Right lobe of liver (tissue), 6 donors: ENCODE results near the gene SREBF2. TPM values are rescaled to one million over a fixed set of nuclear protein-coding genes. Genes with fewer than 3 reads are reported as not detected.
"Not testable (repeated sequence)": the region's sequence is repeated elsewhere in the genome, so short reads cannot be mapped to it uniquely, and the experiment has no call there.

Experiments
- ATAC-seq, 4 donors: fragments of 200-7000 bp; cut with Tn5 transposase; one replicate each; pipeline ENCODE4 v1.9.1; 2020; ENCODE audit warnings: mild to moderate bottlenecking in 4 of 4, moderate library complexity in 4 of 4
- DNase-seq, 3 donors: peaks; one replicate each; pipeline ENCODE4 v3.0.0-alpha.2; 2020
- H3K27ac ChIP-seq, 3 donors: fragments of 200-600 bp; one replicate each; pipeline ENCODE4 v1.8.0; 2022
- H3K27me3 ChIP-seq, 2 donors: fragments of 200-600 bp; one replicate each; pipeline ENCODE4 v1.8.0; 2022
- H3K36me3 ChIP-seq, 4 donors: fragments of 200-600 bp; sonication (generic) in 1 of 4; one replicate each; pipeline versions ENCODE4 v1.5.1 to v1.8.0; 2017 to 2022; ENCODE audit warnings: control low read depth in 1 of 4
- H3K4me1 ChIP-seq, 4 donors: fragments of 200-600 bp; sonication (generic) in 1 of 4; one replicate each; pipeline versions ENCODE4 v1.5.1 to v1.8.0; 2017 to 2022; ENCODE audit warnings: control low read depth in 1 of 4
- H3K4me3 ChIP-seq, 3 donors: fragments of 200-600 bp; one replicate each; pipeline ENCODE4 v1.8.0; 2022
- H3K9me3 ChIP-seq, 4 donors: fragments of 200-600 bp; sonication (generic) in 1 of 4; one replicate each; pipeline versions ENCODE4 v1.5.1 to v1.8.0; 2017 to 2022; ENCODE audit warnings: control low read depth in 1 of 4
- CTCF ChIP-seq, 4 donors: fragments of 200-600 bp in 3 of 4; fragments of 450-650 bp in 1 of 4; IDR thresholded peaks; one replicate each; pipeline versions ENCODE4 v1.5.1 to v1.8.0; 2016 to 2022; ENCODE audit warnings: antibody characterized with exemption in 4 of 4, mild to moderate bottlenecking in 2 of 4
- POLR2A ChIP-seq: fragments of 450-650 bp; IDR thresholded peaks from one replicate; pipeline ENCODE4 v1.6.1; 2017; ENCODE audit warnings: antibody characterized with exemption, mild to moderate bottlenecking
- WGBS: methylation state at CpG from one replicate; pipeline ENCODE4 v1.1.6; 2018; ENCODE audit warnings: low coverage, low lambda C conversion rate; ENCODE audit not compliant: insufficient coverage; ENCODE audit errors: missing lambda C conversion rate; 5-methylcytosine and 5-hydroxymethylcytosine counted together
- intact Hi-C, 2 donors: fragments of 100-400 bp; cut with DNase I; formaldehyde crosslinking; loops; one replicate each; pipeline versions ENCODE4 v1.11.2 to v1.14.1; 2022
- total RNA-seq, 6 experiments: library from RNA; depleted of rRNA in 2 of 6; stranded (reverse); fragments of >200 nt in 2 of 6; fragmentation: NEBNext Ultra II Directional in 3 of 6; extraction: Animal tissue kit (Norgen Biotek cat#: 25700) in 3 of 6; gene quantifications; one replicate each; pipeline versions ENCODE4 v1.1.0 to v1.2.4, GENCODE V29; 2016 to 2023
- donor health status: DM: no; HTN: yes; CAD: no.
- donor health status: DM: no; HTN: no; CAD: no.
- donor health status: DM: no; HTN: no; CAD: no.
- donor health status: DM: no; HTN: yes; CAD: no.
- donor health status: DM: no; HTN: yes; CAD: no.

The SREBF2 gene
- total RNA-seq, 6 experiments from 2014 or later = 26.7 to 63.4 (median 37.2) TPM

GRCh38 chr22:41946629-41947423 lies 113.9 kb downstream of the SREBF2 start, which contains the start of gene CENPM:
CENPM (minus strand) TSS chr22:41947152; CDS start chr22:41947076, 76 bp downstream.
- Histone ChIP-seq H3K27me3 (no peaks in the 10 kb centered on the region), H3K9me3 (no peaks in the 10 kb centered on the region), H3K4me3 (peak within 1 kb of the TSS; percentile 55 to 79 (median 76)), H3K27ac (no peak within 1 kb of the TSS), H3K4me1 (peaks cover 0 to 9% (median 0%) of the 10 kb centered on the region in 4 donors), H3K36me3 (no peaks in the 10 kb centered on the region)
- DNase-seq = peak; percentile 89 to 92 (median 90)
- peak; percentile 97 to 98 (median 97) for ATAC-seq
- TF ChIP-seq CTCF (IDR thresholded peaks at IDR 0.05) (no peak), POLR2A (no peak)
- WGBS = 2% methylated on average over 30 of the region's 56 CpGs
- intact Hi-C loops = loop anchor here in 1 of 2 donors (10.0 kb wide), 1 partner anchor 202 kb away; no protein-coding TSS in a partner anchor

- peaks cover 0 to 9% (median 0%) of the 10 kb centered on the region in 4 donors for H3K4me1 ChIP-seq
- no peaks in the 10 kb centered on the region for H3K36me3 ChIP-seq
- H3K27me3 ChIP-seq = no peaks in the 10 kb centered on the region
- H3K27ac ChIP-seq = no peak overlapping the region
- intact Hi-C loops = loop anchor here in 1 of 2 donors (10.0 kb wide), 1 partner anchor 203 kb away; no protein-coding TSS in a partner anchor
- ATAC-seq (no peak), DNase-seq (no peak)
- H3K9me3 ChIP-seq = no peaks in the 10 kb centered on the region
- no peak for TF ChIP-seq POLR2A
- TF ChIP-seq CTCF (IDR thresholded peaks at IDR 0.05) = no peak
- peak overlapping the region; percentile 55 to 79 (median 76) for H3K4me3 ChIP-seq
- WGBS = 70% methylated on average over 16 of the region's 21 CpGs
These were observed 114.6 kb downstream of the SREBF2 start for GRCh38 chr22:41947424-41948080.

- ATAC-seq (no peak), DNase-seq (no peak)
- Histone ChIP-seq H3K27ac (no peak overlapping the region), H3K9me3 (no peaks in the 10 kb centered on the region), H3K36me3 (no peaks in the 10 kb centered on the region), H3K4me1 (peaks cover 0 to 9% (median 0%) of the 10 kb centered on the region in 4 donors), H3K4me3 (no peak overlapping the region), H3K27me3 (no peaks in the 10 kb centered on the region)
- intact Hi-C loops = loop anchor here in 1 of 2 donors (10.0 kb wide), 1 partner anchor 203 kb away; no protein-coding TSS in a partner anchor
- no peak for TF ChIP-seq CTCF (IDR thresholded peaks at IDR 0.05)
- TF ChIP-seq POLR2A = no peak
- WGBS = 85% methylated on average over 2 of the region's 2 CpGs
These were observed 115.2 kb downstream of the SREBF2 start for GRCh38 chr22:41948142-41948541.

- intact Hi-C loops = loop anchor here in 1 of 2 donors (10.0 kb wide), 1 partner anchor 204 kb away; no protein-coding TSS in a partner anchor
- H3K27ac ChIP-seq, DNase-seq, H3K4me1 ChIP-seq, H3K36me3 ChIP-seq, H3K4me3 ChIP-seq, ATAC-seq, H3K9me3 ChIP-seq, H3K27me3 ChIP-seq: not testable (repeated sequence)
- 97% methylated on average over 8 of the region's 8 CpGs for WGBS
These were observed 116.0 kb downstream of the SREBF2 start for GRCh38 chr22:41948928-41949296.
